ENCODE data around the gene U2AF1L4. TPM values are rescaled to one million over a fixed set of nuclear protein-coding genes. Genes with fewer than 3 reads are reported as not detected.

Gene U2AF1L4
- 6.0 and 6.9 TPM in 2 replicates for total RNA-seq (2014; rRNA removed; shearing (Covaris generic))
- 7.5 and 8.8 TPM in 2 replicates for polyA plus RNA-seq (2015; cell fraction: cytosol; rRNA removed)
- 47.6 and 70.0 TPM in 2 replicates for polyA plus RNA-seq (2015; cell fraction: nucleus; rRNA removed)

- in situ Hi-C loops (cut with HindIII; ENCODE audit: low pct_unique_long_range_greater_than_20kb, low sequenced_read_pairs) = no loop called here
- DNase-seq (ENCODE audit: low read depth, low spot score) = peak; percentile 98
Observed at GRCh38 chr19:35745328-35746086, at the start of gene U2AF1L4, which contains the start of gene PSENEN. Gene U2AF1L4, minus strand, starts transcription at chr19:35745418. Its CDS starts 27 bp downstream, at chr19:35745391. Gene PSENEN, plus strand, starts transcription at chr19:35745651. Its CDS starts 280 bp downstream, at chr19:35745931.

- in situ Hi-C loops (cut with HindIII; ENCODE audit: low pct_unique_long_range_greater_than_20kb, low sequenced_read_pairs) = no loop called here
- no peak for DNase-seq (ENCODE audit: low read depth, low spot score)
Observed at GRCh38 chr19:35793381-35794165, 48.4 kb upstream of the U2AF1L4 start.

GRCh38 chr19:35792888-35793287 is 47.7 kb upstream of the U2AF1L4 start:
- DNase-seq (ENCODE audit: low read depth, low spot score) = no peak
- in situ Hi-C loops (cut with HindIII; ENCODE audit: low pct_unique_long_range_greater_than_20kb, low sequenced_read_pairs) = no loop called here

GRCh38 chr19:35792312-35792711 is 47.1 kb upstream of the U2AF1L4 start:
- DNase-seq (ENCODE audit: low read depth, low spot score) = no peak
- in situ Hi-C loops (cut with HindIII; ENCODE audit: low pct_unique_long_range_greater_than_20kb, low sequenced_read_pairs) = no loop called here

GRCh38 chr19:35791814-35792279 is 46.6 kb upstream of the U2AF1L4 start:
- no peak for DNase-seq (ENCODE audit: low read depth, low spot score)
- in situ Hi-C loops (cut with HindIII; ENCODE audit: low pct_unique_long_range_greater_than_20kb, low sequenced_read_pairs) = no loop called here

- in situ Hi-C loops (cut with HindIII; ENCODE audit: low pct_unique_long_range_greater_than_20kb, low sequenced_read_pairs) = no loop called here
- no peak for DNase-seq (ENCODE audit: low read depth, low spot score)
Observed at GRCh38 chr19:35790981-35791813, 46.0 kb upstream of the U2AF1L4 start.

- in situ Hi-C loops (cut with HindIII; ENCODE audit: low pct_unique_long_range_greater_than_20kb, low sequenced_read_pairs) = no loop called here
- DNase-seq (ENCODE audit: low read depth, low spot score) = no peak
Observed at GRCh38 chr19:35789978-35790944, 45.0 kb upstream of the U2AF1L4 start.

- no peak for DNase-seq (ENCODE audit: low read depth, low spot score)
- in situ Hi-C loops (cut with HindIII; ENCODE audit: low pct_unique_long_range_greater_than_20kb, low sequenced_read_pairs) = no loop called here
Observed at GRCh38 chr19:35789195-35789977, 44.2 kb upstream of the U2AF1L4 start.

GRCh38 chr19:35788205-35788960 is 43.2 kb upstream of the U2AF1L4 start:
- no peak for DNase-seq (ENCODE audit: low read depth, low spot score)
- in situ Hi-C loops (cut with HindIII; ENCODE audit: low pct_unique_long_range_greater_than_20kb, low sequenced_read_pairs) = no loop called here

GRCh38 chr19:35787227-35787799 is 42.1 kb upstream of the U2AF1L4 start:
- DNase-seq (ENCODE audit: low read depth, low spot score) = no peak
- in situ Hi-C loops (cut with HindIII; ENCODE audit: low pct_unique_long_range_greater_than_20kb, low sequenced_read_pairs) = no loop called here

- in situ Hi-C loops (cut with HindIII; ENCODE audit: low pct_unique_long_range_greater_than_20kb, low sequenced_read_pairs) = no loop called here
- no peak for DNase-seq (ENCODE audit: low read depth, low spot score)
Observed at GRCh38 chr19:35786299-35787160, 41.3 kb upstream of the U2AF1L4 start.

GRCh38 chr19:35785339-35785627 is 40.1 kb upstream of the U2AF1L4 start:
- in situ Hi-C loops (cut with HindIII; ENCODE audit: low pct_unique_long_range_greater_than_20kb, low sequenced_read_pairs) = no loop called here
- DNase-seq (ENCODE audit: low read depth, low spot score) = no peak

GRCh38 chr19:35784503-35785338 is 39.5 kb upstream of the U2AF1L4 start:
- no peak for DNase-seq (ENCODE audit: low read depth, low spot score)
- in situ Hi-C loops (cut with HindIII; ENCODE audit: low pct_unique_long_range_greater_than_20kb, low sequenced_read_pairs) = no loop called here
